Measurements from ENCODE around the gene EIF4A3. TPM values are rescaled to one million over a fixed set of nuclear protein-coding genes. Genes with fewer than 3 reads are reported as not detected.
"Not testable (repeated sequence)": the region's sequence is repeated elsewhere in the genome, so short reads cannot be mapped to it uniquely, and the experiment has no call there.

The EIF4A3 gene
- polyA plus RNA-seq, 6 donors from 2014 or later: 57.1 to 75.2 (median 64.0) TPM

DNA sequence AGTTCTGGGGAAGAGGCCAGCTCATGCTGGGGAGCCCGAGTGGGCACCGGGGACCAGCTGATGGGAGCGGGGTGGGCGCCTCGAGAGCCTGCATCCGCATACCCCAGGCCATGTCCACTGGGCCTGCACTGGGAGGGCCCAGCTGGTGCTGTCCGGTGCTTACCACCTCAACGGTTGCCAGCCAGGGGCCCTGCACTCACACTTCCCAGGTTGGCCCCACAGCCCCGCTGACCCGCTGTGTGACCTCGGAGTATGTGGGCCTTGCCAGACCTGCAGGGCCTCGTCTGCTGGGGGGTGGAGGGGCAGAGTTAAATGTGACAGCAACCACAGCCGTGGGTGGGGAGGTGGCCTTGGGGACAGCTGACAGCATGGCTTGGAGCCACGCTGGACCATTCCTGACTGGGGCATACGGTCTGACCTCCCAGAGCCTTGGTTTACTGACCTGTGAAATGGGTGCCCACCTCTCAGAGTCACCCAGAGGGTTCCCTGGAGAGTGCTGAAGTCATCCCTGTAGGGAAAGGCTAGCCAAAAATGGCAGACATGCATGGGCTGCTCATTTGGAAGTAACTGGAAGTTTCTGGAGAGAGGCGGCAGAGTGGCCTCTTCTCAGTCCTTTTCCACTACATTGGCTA is 51.0 kb downstream of the EIF4A3 start:
- no peak for DNase-seq
- Mint-ChIP-seq H3K27ac (no peak overlapping the region), H3K27me3 (peaks cover 0 to 5% (median 0%) of the 10 kb centered on the region in 3 donors), H3K9me3 (no peaks in the 10 kb centered on the region), H3K4me3 (no peak overlapping the region), H3K36me3 (no peaks in the 10 kb centered on the region), H3K4me1 (peaks cover 7 to 14% (median 10%) of the 10 kb centered on the region in 3 donors)
- no peak for ATAC-seq (ENCODE audit: low read depth in 2 of 2)

DNA sequence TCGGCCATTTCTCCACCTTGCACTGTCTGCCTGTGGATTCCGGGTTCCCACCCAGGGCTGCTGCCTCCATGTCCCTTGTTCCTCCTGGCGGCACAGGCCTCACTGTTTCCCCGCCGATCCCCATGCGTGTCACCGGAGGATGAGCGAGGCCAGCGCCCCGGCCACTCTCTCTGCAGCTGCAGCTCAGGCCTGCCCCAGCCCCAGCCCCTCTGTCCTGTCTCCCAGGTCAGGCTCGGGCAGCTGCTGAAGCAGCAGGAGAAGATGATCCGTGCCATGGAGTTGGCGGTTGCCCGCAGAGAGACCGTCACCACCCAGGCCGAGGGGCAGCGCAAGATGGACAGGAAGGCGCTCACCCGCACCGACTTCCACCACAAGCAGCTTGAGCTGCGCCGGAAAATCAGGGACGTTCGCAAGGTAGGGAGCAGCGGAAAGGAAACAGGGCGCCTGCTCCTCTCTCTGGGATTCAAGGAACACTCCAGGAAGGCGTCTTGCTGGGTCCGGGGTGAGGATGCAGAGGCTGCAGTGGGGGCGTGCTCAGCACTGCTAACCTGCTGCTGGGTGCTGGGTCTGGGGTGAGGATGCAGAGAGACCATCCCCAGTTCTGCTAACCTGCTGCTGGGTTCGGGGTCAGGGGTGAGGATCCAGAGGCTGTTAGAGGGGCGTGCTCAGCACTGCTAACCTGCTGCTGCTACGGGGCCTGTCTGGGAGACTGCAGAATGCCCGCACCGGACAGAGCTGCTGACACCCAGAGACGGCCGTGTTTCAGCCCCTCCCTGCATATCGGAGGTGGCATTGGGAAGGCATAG is 51.7 kb downstream of the EIF4A3 start:
- H3K36me3 Mint-ChIP-seq: no peaks in the 10 kb centered on the region
- no peak overlapping the region for H3K4me3 Mint-ChIP-seq
- no peak for ATAC-seq (ENCODE audit: low read depth in 2 of 2)
- peaks cover 0 to 5% (median 0%) of the 10 kb centered on the region in 3 donors for H3K27me3 Mint-ChIP-seq
- no peaks in the 10 kb centered on the region for H3K9me3 Mint-ChIP-seq
- DNase-seq: no peak
- peaks cover 2 to 7% (median 3%) of the 10 kb centered on the region in 3 donors for H3K4me1 Mint-ChIP-seq
- H3K27ac Mint-ChIP-seq: no peak overlapping the region

DNA sequence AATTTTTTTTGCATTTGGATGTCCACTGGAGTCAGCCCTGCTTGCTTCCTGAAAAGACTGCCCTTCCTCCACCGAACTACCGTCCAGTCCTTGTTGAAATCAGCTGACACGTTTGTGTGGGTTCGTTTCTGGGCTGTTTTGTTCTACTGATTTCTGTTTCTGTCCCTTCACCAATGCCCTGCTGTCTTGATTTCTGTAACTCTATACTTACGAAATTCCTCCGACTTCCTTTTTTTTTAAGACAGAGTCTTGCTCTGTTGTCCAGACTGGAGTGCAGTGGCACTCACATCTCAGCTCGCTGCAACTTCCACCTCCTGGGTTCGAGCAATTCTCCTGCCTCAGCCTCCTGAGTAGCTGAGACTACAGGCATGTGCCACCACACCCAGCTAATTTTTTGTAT is 54.0 kb downstream of the EIF4A3 start:
- H3K4me1 Mint-ChIP-seq: no peaks in the 10 kb centered on the region
- peaks cover 0 to 10% (median 5%) of the 10 kb centered on the region in 3 donors for H3K27me3 Mint-ChIP-seq
- peak overlapping the region in 1 of 6 donors; percentile 88 for H3K27ac Mint-ChIP-seq
- DNase-seq: no peak
- peaks cover 0 to 1% (median 0%) of the 10 kb centered on the region in 7 donors for H3K9me3 Mint-ChIP-seq
- ATAC-seq (ENCODE audit: low read depth in 2 of 2): no peak
- no peaks in the 10 kb centered on the region for H3K36me3 Mint-ChIP-seq
- no peak overlapping the region for H3K4me3 Mint-ChIP-seq

DNA sequence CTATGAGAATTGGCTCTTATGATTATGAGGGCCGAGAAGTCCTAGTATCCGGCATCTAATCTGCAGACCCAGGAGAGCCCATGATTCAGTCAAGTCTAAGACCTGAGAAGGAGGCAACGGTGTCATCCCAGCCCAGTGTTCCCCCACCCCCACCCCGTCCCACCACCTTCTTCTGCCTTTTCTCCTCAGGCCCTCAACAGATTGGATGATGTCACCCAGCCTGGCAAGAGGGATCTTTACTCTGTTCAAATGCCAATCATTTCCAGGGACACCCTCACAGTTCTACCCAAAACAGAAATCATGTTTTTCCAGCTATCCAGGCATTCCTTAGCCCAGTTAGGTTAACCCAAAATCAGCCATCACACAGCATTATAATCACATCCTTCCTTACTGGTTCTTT is 55.6 kb downstream of the EIF4A3 start:
- no peak for ATAC-seq (ENCODE audit: low read depth in 2 of 2)
- peaks cover 0 to 1% (median 0%) of the 10 kb centered on the region in 7 donors for H3K9me3 Mint-ChIP-seq
- H3K4me1 Mint-ChIP-seq: no peaks in the 10 kb centered on the region
- DNase-seq: no peak
- H3K4me3 Mint-ChIP-seq: no peak overlapping the region
- no peaks in the 10 kb centered on the region for H3K36me3 Mint-ChIP-seq
- H3K27ac Mint-ChIP-seq: no peak overlapping the region
- H3K27me3 Mint-ChIP-seq: peaks cover 0 to 19% (median 5%) of the 10 kb centered on the region in 3 donors

DNA sequence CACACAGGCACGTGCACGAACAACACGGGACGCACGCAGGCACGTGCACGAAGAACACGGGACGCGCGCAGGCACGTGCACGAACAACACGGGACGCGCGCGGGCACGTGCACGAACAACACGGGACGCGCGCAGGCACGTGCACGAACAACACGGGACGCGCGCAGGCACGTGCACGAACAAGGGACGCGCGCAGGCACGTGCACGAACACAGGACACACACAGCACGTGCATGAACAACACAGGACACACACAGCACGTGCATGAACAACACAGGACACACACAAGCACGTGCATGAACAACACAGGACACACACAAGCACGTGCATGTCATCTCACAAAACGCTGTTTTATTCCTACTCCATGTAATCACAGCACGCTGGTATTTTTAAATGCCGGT is 56.8 kb downstream of the EIF4A3 start:
- not testable (repeated sequence) for H3K4me3 Mint-ChIP-seq; DNase-seq; ATAC-seq (ENCODE audit: low read depth in 2 of 2); H3K27ac Mint-ChIP-seq; H3K9me3 Mint-ChIP-seq; H3K4me1 Mint-ChIP-seq; H3K36me3 Mint-ChIP-seq
- peaks cover 5 to 16% (median 7%) of the 10 kb centered on the region in 3 donors for H3K27me3 Mint-ChIP-seq

DNA sequence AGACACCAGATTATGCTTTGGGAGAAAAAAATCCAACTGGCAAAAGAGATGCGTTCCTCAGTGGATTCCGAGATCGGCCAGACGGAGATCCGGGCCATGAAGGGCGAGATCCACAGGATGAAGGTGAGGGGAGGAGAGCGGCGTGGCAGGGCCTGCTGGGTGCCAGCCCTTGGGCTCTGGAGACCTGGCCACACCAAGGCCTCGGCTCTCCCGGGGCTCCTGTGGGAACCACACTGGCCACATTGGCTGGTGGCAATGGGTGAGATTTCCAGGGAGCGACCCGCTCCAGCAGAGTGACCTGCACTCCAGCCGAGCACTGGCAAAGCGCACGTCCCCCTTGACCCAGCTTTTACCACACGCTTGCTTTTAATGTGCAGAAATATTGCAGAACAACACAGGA is 57.2 kb downstream of the EIF4A3 start:
- DNase-seq (no peak), ATAC-seq (ENCODE audit: low read depth in 2 of 2) (no peak)
- Mint-ChIP-seq H3K27ac (no peak overlapping the region), H3K4me3 (no peak overlapping the region), H3K4me1 (no peaks in the 10 kb centered on the region), H3K9me3 (peaks cover 0 to 1% (median 0%) of the 10 kb centered on the region in 7 donors), H3K27me3 (peaks cover 5 to 14% (median 7%) of the 10 kb centered on the region in 3 donors), H3K36me3 (no peaks in the 10 kb centered on the region)

DNA sequence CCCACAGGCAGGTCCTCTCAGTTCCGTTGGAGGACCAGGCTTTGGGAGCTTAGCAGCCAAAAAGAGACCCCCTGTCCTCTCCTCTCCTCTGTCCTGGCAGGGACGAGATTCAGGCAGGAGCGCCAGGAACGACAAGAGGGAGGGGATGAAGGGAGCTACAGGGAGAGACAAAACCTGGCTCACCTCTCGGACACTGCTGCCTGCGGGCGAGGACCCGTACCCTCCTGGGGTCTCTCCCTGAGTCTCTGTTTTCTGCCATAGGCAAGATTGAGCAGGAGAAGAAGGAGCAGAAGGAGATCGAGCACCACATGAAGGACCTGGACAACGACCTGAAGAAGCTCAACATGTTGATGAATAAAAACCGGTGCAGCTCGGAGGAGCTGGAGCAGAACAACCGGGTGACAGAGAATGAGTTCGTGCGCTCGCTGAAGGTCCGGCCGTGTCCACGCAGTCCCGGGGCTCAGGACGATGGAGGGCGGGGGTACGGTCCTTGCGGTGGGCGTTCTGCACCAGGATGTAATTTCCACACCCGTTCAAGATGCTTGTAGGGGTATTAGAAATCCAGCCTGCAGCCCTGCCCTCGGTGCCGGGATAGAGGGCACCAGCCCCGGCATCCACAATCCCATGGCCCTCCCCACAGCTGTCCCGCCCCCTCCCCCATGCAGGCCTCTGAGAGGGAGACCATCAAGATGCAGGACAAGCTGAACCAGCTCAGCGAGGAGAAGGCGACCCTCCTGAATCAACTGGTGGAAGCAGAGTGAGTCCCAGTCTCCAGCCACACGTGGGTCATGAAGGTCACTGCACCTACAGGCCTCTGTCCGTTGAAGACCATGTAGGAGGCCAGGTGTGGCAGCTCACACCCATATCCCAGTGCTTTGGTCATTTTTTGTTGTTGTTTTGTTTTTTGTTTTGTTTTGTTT is 59.3 kb downstream of the EIF4A3 start:
- Mint-ChIP-seq H3K9me3 (peaks cover 0 to 1% (median 0%) of the 10 kb centered on the region in 7 donors), H3K27me3 (peaks cover 5 to 18% (median 11%) of the 10 kb centered on the region in 3 donors), H3K36me3 (no peaks in the 10 kb centered on the region), H3K4me3 (no peak overlapping the region), H3K27ac (no peak overlapping the region), H3K4me1 (peaks cover 4% of the 10 kb centered on the region in 3 donors)
- ATAC-seq (ENCODE audit: low read depth in 2 of 2): no peak
- DNase-seq: no peak

DNA sequence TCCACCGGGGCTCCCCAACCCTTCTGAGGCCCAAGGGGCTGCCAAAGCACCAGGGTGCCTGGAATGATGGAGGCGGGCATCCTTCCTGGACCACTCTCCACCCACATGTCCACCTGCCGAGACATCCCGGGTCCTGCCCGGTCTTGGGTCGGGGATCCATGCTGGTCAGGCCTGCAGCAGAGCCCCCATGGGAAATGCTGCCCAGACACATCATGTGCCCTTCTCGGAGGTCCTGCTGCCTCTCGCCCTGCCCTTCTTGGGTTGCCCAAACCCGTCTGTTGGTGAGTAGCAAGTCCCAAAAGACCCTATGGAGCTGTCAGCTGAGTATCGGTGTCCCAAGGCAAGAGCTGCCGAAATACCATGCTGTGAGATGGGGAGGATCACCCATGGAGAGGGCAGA is 60.3 kb downstream of the EIF4A3 start:
- Mint-ChIP-seq H3K4me1 (peaks cover 4 to 6% (median 6%) of the 10 kb centered on the region in 3 donors), H3K4me3 (no peak overlapping the region), H3K36me3 (no peaks in the 10 kb centered on the region), H3K9me3 (peaks cover 0 to 1% (median 0%) of the 10 kb centered on the region in 7 donors), H3K27ac (no peak overlapping the region), H3K27me3 (peaks cover 5 to 21% (median 14%) of the 10 kb centered on the region in 3 donors)
- no peak for DNase-seq
- no peak for ATAC-seq (ENCODE audit: low read depth in 2 of 2)

DNA sequence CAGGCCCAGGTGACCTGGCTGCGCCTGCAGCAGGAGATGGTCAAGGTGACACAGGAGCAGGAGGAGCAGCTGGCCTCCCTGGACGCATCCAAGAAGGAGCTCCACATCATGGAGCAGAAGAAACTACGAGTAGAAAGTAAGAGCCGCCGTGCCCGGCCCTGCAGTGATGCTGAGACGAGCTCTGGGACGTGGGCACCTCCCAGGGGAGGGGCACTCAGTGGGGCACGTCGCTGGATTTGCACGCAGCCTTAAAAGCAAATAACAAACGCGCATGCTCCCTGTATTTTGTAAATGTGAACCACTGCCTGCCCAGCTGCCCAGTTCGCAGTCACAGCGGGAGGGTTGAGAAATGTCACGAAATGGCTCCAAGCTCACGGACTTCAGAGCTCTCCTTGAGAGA is 60.8 kb downstream of the EIF4A3 start:
- DNase-seq (no peak), ATAC-seq (ENCODE audit: low read depth in 2 of 2) (no peak)
- Mint-ChIP-seq H3K27ac (no peak overlapping the region), H3K4me1 (peaks cover 4 to 6% (median 6%) of the 10 kb centered on the region in 3 donors), H3K9me3 (peaks cover 0 to 1% (median 0%) of the 10 kb centered on the region in 7 donors), H3K36me3 (no peaks in the 10 kb centered on the region), H3K27me3 (peaks cover 5 to 21% (median 14%) of the 10 kb centered on the region in 3 donors), H3K4me3 (no peak overlapping the region)

DNA sequence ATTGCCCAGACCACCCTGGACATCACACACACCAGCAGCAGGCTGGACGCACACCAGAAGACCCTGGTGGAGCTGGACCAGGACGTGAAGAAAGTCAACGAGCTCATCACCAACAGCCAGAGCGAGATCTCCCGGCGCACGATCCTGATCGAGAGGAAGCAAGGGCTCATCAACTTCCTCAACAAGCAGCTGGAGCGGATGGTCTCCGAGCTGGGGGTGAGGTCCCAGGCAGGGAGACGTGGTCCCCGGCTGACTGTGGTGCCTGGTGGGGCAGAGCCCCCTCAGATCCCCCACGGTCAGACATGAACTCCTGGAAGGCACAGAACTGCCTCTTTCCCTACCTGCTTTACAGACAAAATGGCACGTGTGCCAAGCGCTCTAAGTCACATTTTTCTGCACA is 62.2 kb downstream of the EIF4A3 start:
- DNase-seq: no peak
- no peaks in the 10 kb centered on the region for H3K36me3 Mint-ChIP-seq

More for the DNA sequence above, 62.2 kb downstream of the EIF4A3 start:
- Mint-ChIP-seq H3K9me3 (peaks cover 0 to 1% (median 0%) of the 10 kb centered on the region in 7 donors), H3K4me3 (no peak overlapping the region), H3K27me3 (peaks cover 8 to 21% (median 19%) of the 10 kb centered on the region in 3 donors), H3K27ac (no peak overlapping the region), H3K4me1 (peaks cover 4 to 6% (median 6%) of the 10 kb centered on the region in 3 donors)
- no peak for ATAC-seq (ENCODE audit: low read depth in 2 of 2)
